Right renal pelvis (tissue), 4 donors: Measurements from ENCODE around the gene COL18A1. TPM values are rescaled to one million over a fixed set of nuclear protein-coding genes. Genes with fewer than 3 reads are reported as not detected.

ENCODE experiments used
- DNase-seq, 4 donors: peaks; one replicate each; pipeline ENCODE4 v3.0.0-alpha.2; 2013; ENCODE audit warnings: low read depth in 4 of 4, low spot score in 3 of 4, missing footprints in 1 of 4
- polyA plus RNA-seq, 4 donors: library from polyadenylated mRNA; unstranded; fragments of 120-200 nt; gene quantifications; one replicate each; pipeline ENCODE4 v1.2.1, GENCODE V29; 2013; ENCODE audit not compliant: insufficient read length in 4 of 4

COL18A1 gene
- polyA plus RNA-seq, 4 donors = 135 to 240 (median 143) TPM

DNA sequence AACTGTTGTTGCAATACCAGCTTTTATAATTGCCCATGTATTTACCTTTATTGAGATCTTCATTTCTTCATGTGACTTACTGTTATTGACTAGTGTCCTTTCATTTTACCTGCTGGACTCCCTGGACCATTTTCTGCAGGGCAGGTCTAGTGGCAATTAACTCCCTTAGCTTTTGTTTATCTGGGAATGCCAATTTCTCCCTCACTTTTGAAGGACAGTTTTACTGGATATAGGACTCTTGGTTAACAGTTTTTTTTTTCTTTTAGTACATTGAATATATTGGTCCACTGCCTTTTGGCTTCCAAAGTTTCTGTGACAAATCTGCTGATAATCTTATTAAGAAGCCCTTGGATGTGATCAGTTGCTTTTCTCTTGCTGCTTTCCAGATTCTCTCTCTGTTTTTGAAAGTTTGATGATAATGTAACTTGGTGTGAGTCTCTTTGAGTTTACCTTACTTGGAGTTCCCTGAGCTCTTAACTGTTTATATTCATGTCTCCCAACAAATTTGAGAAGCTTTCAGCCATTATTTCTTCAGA is 56.9 kb downstream of the COL18A1 start:
- DNase-seq = no peak

DNA sequence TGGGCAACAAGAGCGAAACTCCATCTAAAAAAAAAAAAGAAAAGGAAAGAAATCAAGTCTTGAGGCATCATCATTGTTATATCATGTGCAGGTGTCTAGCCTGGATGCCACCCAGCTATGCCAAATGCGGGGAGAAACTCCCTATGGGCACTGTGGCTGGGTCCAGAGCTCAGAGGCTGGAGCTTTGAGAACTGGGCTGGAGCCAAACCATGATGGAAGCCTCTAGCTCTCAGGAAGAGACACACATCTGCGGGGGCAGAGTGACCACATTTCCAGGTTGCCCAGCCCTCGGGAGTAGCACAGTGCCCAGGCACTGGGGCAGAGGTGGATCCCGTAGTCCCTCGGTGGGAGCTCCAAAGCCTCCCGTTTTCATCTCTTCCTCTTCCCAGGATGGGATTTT is 58.9 kb downstream of the COL18A1 start:
- DNase-seq = no peak

DNA sequence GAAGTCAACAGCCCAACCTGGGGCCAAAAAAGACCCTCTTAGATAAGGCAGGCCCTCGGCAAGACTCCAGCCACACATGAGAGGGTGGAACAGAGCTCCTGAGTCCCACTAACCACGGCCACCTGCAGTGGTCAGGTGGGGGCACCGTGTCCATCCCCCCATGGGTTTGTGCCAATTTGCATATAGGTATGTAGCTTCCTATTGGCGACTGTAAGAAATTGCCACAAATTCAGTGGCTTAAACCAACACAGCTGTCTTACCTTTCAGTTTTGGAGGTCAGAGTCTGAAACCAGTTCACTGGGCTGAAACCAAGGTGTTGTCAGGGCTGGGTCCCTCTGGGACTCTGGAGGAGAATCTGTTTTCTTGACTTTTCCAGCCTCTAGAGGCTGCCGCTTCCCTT is 59.3 kb downstream of the COL18A1 start:
- no peak for DNase-seq

DNA sequence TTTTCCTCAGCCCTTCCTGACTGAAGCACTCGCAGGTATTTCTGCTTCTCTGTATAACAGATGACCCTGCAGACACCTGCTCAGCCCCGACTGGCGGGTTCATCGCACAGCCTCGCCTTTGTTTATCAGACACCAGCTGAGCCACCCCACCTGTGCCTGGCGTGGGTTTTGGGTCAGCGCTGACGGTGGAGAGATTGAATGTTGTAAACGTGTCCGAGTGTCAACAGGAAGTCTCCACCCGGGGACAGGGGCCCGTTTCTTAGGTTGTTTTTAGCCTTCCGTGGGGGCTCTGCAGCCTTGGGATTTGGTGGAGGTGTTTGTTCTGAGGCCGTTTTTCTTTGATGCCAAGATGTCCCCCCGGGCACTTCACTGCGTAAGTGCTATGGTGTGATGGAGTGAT is 60.1 kb downstream of the COL18A1 start:
- no peak for DNase-seq

DNA sequence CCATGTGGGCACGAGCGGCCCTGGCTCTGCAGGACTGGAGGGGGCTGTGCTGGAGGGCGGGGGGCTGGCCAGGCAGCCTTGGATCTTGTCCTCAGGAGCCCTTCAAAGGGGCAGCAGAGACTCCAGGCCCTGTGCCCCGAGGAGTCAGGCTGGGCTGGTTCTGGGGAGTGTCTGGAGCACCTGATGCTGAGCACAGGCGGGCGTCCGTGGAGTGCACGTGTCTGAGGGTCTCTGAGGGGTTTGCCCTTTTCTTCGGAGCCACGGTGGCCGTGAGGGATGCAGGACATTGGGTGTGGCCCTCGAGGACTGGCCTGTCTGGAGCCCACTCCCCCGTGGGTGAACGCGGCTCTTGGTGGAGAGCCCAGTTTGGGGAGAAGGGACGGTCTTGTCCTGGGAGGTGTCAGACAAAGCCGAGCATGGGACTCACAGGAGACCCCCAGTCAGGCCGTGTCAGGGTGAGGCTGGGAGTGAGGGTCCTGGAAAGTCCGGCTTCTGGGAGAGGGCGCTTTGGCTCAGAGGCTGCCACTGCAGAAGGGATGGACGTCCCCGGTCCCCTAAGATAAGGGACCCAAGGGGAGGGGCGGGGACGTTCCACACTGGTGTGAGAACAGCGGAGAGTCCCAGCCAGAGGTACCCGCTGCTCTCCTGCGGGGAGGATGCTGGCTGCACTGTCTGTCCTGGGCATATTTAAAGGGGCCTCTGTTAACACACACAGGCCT is 60.8 kb downstream of the COL18A1 start:
- DNase-seq = no peak

DNA sequence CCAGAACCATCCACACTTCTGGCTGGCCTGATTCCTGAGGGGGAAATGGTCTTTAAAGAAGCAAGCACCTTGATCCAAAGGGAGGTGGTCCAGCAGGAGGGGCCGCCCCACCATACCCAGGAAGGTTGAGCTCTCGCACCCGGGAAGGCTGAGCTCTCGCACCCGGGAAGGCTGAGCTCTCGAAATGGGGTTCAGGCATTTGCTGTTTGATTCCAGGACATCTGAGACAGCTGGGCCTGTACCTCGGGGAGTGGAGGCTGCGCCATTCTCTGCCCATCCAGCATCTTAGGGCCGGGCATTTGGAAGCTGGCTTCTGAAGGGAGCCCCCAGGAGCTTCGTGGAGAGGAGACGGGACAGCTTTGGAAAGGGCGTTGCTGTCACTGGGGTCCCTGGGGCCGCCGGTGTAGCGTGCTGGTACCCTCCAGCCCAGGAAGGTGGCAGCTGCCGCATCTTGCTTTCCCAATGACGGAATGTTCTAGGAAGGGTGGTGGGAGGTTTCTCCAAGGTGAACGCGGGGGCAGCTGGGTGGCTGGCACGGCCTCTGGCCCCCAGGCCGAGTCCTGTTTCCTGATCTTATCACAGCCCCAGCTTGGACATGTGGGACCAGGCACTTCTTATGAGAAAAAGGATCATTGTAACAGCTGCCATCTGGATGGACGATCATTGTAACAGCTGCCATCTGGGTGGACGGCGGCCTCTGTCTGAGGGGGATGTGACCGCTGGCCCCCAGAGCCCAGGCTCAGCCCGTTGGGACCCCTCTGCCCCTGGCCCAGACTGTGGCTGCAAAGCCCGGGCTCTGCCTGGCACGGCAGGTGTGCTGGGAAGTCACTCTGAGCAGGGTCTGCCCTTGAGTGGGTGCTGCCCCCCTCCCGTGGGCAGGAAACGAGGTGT is 61.6 kb downstream of the COL18A1 start:
- DNase-seq = no peak

DNA sequence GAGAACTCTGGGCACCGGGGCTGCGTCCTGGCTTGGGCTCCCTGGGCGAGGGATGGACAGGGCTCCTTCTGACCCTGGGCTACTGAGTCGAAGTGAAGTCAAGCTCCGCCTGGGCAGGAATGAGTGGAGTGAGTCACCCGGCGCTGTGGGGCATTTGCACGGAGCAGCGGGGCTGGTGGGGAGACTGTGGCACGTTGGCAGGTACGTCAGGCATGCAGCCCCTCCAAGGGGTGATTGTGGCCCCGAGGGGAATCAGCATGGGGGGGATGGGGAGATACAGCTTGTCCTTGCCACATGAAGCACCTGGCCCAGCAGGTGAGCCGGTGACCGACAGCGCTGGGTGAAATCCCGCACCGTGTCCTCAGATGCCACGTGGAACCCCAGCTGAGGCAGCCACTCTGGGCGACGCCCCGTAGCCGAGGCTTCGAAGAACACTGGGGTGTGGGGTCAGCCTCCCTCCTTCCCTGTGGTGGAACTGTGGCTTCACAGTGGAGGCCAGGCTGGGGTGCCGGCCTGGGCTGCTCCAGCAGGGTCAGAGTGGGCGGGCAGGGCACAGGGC is 62.3 kb downstream of the COL18A1 start:
- no peak for DNase-seq

DNA sequence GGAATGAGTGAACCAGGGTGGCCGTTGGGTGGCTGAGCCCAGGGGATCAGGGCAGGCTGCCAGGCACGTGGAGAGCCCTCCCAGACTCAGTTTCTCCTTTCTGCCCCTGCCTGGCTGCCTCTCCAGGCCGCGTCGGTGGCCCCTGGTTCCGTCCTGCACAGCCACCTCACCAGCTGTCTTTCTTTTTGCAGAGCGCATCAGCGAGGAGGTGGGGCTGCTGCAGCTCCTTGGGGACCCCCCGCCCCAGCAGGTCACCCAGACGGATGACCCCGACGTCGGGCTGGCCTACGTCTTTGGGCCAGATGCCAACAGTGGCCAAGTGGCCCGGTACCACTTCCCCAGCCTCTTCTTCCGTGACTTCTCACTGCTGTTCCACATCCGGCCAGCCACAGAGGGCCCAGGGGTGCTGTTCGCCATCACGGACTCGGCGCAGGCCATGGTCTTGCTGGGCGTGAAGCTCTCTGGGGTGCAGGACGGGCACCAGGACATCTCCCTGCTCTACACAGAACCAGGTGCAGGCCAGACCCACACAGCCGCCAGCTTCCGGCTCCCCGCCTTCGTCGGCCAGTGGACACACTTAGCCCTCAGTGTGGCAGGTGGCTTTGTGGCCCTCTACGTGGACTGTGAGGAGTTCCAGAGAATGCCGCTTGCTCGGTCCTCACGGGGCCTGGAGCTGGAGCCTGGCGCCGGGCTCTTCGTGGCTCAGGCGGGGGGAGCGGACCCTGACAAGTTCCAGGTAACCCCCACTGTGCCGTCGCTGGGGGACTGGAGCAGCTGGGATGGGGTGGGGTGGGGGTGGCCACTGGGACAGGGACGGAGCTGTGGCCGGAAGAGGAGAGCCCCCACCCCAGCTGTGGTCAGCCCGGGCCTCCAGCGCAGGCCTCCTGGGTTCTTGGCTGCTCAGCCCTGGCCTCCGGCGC is 63.3 kb downstream of the COL18A1 start:
- no peak for DNase-seq

DNA sequence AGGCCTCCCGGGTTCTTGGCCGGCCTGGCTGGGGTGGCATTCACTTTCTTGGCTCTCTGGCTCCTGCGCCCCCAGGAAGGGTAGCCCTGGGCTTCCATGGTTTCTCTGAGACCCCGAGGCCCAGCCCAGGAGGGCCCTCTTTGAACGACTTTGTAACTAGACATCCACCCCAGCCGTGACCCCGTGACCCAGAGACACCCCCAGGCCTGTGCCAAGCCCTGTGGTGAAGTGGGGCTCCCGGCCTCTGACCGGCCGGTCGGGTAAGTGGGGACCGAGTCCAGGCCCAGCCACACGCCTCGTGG is 64.0 kb downstream of the COL18A1 start:
- no peak for DNase-seq

DNA sequence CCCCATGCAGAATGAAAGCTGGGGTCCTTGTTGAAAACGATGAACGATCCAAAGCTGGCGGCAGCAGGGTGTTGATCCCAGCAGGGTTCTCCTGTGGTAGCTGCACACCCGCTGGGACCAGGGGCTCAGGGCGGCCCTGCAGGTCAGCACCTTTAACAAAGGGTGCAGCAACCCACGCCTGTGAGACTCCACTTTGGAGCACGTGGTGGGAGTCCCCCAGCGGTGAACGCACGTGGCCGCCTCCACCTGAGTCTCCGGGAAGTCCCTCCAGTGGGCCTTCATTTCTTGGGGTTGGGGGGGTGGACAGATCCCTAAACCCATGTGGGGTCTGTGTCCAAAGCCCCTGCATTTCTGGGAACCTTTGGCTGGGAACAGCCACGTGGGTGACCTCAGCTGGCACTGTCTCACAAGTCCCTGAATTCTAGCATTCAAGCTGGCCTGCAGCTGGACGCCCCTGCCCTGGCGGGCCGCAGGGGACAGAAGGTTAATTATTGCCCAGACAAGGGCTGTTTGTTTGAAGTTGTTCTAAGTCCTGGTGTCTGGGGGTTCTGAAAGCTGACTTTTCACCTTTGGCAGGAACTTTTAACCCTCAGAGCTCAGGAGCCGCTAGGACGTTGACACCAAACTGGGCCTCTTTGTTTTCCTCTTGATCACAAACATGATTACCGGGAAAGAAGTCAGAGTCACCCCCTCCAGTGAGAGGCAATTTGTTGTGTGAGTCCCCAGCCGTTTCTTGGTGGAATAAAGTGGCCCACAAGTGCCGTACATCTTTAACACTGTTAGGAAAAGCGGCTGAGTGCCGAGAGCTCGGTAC is 64.5 kb downstream of the COL18A1 start:
- no peak for DNase-seq

DNA sequence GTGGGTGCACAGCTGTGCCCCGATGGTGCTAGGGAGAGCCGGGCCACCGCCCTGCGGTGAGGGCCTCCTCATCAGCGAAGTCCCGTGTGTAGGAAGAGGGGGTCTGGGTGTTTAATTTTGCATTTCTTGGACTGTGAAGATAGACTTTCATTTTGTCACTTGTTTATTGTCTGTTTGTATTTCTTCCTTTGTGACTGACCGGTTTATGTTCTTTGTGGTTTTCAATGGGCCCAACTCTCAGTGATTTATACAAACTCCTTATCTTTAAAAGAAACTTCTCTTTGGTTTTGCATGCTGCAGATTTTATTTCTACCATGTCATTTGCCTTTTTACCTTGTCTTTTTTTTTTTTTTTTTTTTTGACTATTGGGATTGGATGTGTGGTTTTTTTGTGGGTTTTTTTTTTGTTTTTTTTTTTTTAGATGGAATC is 65.1 kb downstream of the COL18A1 start:
- no peak for DNase-seq

DNA sequence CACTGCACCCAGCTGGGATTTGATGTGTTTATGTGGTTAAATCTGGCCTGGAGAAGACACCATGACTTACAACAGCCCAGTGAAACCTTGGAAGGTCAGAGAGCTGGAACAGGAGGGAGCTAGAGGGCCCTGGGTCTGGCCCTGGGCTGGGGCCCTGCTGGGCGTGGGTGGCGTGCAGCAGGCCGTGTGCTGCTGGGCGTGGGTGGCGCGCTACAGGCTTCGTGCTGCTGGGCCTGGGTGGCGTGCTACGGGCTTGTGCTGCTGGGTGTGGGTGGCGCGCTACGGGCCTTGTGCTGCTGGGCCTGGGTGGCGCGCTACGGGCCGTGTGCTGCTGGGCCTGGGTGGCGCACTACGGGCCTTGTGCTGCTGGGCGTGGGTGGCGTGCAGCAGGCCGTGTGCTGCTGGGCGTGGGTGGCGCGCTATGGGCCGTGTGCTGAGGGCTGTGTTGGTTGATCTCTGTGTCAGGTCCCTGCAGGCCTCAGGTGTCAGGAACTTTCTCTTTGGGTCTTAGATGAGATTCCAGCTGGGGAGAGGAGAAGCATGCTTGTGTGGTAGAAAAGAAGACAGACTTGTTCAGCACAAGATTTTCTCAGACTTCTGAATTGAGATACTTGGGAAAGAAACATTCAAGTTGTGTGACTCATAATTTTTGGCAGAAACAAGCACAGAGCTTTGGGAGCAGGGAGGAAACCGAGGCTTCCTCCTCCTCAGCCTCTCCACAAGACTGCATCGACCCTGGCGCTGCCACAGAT is 66.0 kb downstream of the COL18A1 start:
- DNase-seq = no peak

DNA sequence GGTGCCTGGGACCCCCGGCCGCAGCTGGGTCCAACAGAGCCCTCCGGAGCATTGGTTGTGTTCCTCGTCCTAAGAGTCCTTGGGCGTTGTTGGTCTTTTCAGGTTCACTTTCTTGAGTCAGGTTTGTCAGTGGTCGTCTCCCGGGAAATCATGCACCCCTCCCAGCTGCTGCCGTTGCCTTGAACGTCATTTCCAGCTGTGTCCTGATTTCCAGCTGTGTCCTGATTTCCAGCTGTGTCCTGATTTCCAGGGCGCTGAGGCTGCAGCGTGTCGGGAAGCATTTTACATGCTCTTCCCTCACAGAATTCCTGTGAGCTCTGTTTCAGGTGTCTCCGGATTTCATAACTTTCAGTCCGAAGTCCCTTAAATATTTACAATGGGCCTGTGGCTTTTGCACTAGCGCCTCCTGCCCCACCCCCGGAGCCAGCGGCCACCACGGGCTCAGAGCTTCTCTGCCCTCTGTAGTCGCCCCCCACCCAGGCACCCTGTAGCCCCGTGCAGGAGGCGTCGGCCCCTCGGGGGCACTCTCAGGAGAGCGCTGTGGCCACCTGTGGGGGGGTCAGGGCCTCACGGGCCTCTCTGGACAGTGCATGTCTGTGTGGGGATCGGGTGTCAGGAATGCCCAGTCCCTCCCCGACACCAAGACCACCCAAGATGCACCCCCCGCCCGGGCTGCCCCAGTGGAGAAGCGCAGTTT is 66.7 kb downstream of the COL18A1 start:
- DNase-seq = no peak

DNA sequence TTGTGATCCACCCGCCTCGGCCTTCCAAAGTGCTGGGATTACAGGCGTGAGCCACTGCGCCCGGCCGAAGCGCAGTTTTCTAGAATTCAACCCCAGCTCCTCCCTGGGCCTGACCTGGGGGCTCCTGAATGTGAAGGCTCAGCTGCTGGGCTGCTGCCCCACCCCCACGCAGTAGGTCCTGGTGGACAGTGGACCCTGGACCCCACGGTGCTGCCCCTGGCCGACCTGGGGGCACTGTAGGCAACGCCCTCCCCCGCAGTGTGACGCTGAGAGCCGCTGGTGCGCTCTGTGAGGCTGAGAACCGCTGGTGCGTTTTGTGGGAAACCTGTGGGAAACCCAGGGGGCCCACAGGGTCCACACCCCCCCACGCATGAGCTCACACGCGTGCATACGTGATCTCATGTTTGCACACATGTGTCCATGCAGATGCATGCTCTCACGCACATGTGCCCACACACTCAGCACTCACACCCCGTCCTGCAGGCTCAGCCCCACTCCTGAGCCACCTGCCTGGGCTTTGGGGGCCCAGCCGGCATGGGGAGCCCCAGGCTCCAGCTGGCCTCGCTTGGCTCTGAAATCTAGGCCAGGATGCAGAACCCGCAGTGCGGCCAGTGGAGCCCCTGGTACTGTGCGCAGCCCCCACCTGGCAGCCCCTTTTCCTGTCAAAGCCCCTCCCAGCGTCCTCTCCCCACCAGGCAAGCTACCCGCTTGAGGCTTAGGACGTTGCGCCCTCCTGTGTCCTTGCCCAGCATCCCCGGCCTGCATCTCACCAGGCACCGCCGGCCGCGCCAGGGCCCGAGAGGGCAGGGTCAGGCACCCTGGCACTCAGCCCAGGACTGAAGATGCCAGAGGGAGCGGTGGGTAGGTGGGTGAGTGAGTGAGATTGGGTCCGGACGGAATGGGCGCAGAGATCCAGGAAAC is 67.7 kb downstream of the COL18A1 start:
- no peak for DNase-seq

DNA sequence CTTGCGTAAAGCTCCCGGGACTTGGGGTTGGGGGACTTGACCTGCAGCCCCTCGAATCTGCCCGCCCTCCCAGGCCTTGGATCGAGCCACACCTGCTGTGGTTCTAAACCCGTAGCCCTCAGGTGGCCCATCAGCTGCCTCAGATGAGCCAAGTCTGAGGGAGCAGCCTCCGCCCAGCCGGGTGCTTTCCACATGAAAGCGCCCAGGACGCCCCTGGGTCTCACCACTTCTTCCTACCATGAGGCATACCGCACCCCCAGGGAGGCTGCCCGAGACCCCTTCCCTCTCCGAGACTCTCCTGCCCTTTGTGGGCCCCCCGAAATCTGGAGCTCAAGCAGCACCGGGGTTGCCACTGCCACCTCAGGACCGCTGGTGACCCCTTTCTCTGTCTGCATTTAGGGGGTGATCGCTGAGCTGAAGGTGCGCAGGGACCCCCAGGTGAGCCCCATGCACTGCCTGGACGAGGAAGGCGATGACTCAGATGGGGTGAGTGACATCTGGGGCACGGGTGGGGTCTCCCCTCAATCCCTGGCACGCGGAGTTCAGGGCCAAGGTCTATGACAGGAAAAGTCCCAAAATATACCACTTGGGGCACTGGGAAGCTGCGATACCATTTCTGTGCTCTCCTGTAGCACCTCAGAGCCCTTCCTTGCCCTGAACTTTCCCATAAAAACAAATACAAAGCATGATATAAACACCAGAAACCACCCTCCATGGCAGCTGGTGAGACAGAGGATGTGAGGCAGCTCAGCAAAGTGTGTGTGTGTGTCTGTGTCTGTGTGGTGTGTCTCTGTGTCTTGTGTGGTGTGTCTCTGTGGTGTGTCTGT is 68.7 kb downstream of the COL18A1 start:
- no peak for DNase-seq

DNA sequence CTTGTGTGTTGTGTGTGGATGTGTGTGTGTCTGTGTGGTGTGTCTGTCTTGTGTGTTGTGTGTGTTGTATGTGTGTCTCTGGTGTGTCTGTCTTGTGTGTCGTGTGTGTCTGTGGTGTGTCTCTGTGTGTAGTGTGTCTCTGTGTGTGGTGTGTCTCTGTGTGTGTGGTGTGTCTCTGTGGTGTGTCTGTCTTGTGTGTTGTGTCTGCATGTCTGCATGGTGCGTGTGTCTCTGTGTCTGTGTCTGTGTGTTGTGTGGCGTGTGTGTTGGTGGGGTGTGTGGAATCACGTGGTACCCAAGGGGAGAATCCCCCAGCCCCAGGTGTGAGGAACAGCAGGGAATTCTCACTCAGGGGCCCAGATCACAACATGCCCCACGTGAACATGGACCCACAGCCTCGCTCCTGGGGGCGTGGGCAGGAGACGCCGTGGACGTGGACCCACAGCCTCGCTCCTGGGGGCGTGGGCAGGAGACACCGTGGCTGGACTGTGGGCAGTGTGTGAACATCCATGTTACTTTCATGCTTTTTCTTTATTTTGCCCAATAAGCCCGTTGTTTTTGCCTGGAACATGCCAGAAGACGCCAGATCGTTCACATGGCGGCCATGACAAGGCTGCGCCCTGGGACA is 69.5 kb downstream of the COL18A1 start:
- DNase-seq = no peak
